Endodermal cell (in vitro differentiated cells): ENCODE measurements around the gene FANCE. TPM values are rescaled to one million over a fixed set of nuclear protein-coding genes. Genes with fewer than 3 reads are reported as not detected.

Source experiments
- DNase-seq: peaks from one replicate; pipeline ENCODE4 v3.0.0-alpha.2; 2017
- H3K27ac ChIP-seq: 2 replicates; pipeline ENCODE4 v1.5.1; 2013; ENCODE audit warnings: mild to moderate bottlenecking, low read depth, low read length, moderate library complexity
- H3K27me3 ChIP-seq: 2 replicates; pipeline ENCODE4 v1.6.1; 2013; ENCODE audit warnings: mild to moderate bottlenecking, low read length, moderate library complexity; ENCODE audit not compliant: insufficient read depth, control insufficient read depth, poor library complexity, severe bottlenecking
- H3K36me3 ChIP-seq: 2 replicates; pipeline ENCODE4 v1.7.0; 2013; ENCODE audit warnings: mild to moderate bottlenecking, low read length, moderate library complexity; ENCODE audit not compliant: control insufficient read depth, insufficient read depth
- H3K4me1 ChIP-seq: one replicate; pipeline ENCODE4 v1.7.0; 2013; ENCODE audit warnings: low read length; ENCODE audit not compliant: control insufficient read depth, insufficient read depth
- H3K4me3 ChIP-seq: 2 replicates; pipeline ENCODE4 v1.5.1; 2013; ENCODE audit warnings: mild to moderate bottlenecking, low read length, moderate library complexity
- H3K9ac ChIP-seq: 2 replicates; pipeline ENCODE4 v1.6.1; 2013; ENCODE audit warnings: mild to moderate bottlenecking, low read length, moderate library complexity; ENCODE audit not compliant: poor library complexity, severe bottlenecking; ENCODE audit errors: extremely low read depth
- H3K9me3 ChIP-seq: 2 replicates; pipeline ENCODE4 v1.6.1; 2013; ENCODE audit warnings: mild to moderate bottlenecking, low read length, moderate library complexity; ENCODE audit not compliant: control insufficient read depth
- H3K27ac Mint-ChIP-seq: 2 replicates; pipeline ENCODE4 v1.8.0; 2020; ENCODE audit warnings: mixed read lengths
- H3K27me3 Mint-ChIP-seq: 2 replicates; pipeline ENCODE4 v1.8.0; 2021; ENCODE audit warnings: mild to moderate bottlenecking, mixed read lengths; ENCODE audit not compliant: insufficient read depth
- H3K36me3 Mint-ChIP-seq: 2 replicates; pipeline ENCODE4 v1.8.0; 2020; ENCODE audit warnings: low read depth, mixed read lengths
- H3K4me1 Mint-ChIP-seq: 2 replicates; pipeline ENCODE4 v1.8.0; 2020; ENCODE audit warnings: mixed read lengths
- H3K4me3 Mint-ChIP-seq: 2 replicates; pipeline ENCODE4 v1.8.0; 2020; ENCODE audit warnings: mild to moderate bottlenecking, moderate library complexity, mixed read lengths
- H3K9me3 Mint-ChIP-seq: 2 replicates; pipeline ENCODE4 v1.8.0; 2020; ENCODE audit warnings: mild to moderate bottlenecking, mixed read lengths
- WGBS, 2 experiments: methylation state at CpG; one replicate each; pipeline versions ENCODE4 v1.1.5 to v1.1.7; 2013; ENCODE audit warnings: missing lambda C conversion rate in 2 of 2, mixed read lengths in 1 of 2; ENCODE audit not compliant: insufficient coverage in 1 of 2, insufficient read length in 1 of 2; 5-methylcytosine and 5-hydroxymethylcytosine counted together
- total RNA-seq, 2 donors: library from RNA; stranded (reverse); fragmentation: NEBNext Ultra II Directional in 1 of 2; extraction: Animal tissue kit (Norgen Biotek cat#: 25700) in 1 of 2; gene quantifications; 2 replicates in 1 of 2; 3 replicates in 1 of 2; pipeline ENCODE4 v1.2.1, GENCODE V29; 2021
- TF ChIP-seq, protein P1 (sequence below): fragments of 200-600 bp; sonication (generic); conservative IDR thresholded peaks from 2 replicates; pipeline ENCODE4 v1.5.0; 2021; ENCODE audit warnings: antibody characterized with exemption, mild to moderate bottlenecking

The FANCE gene
- total RNA-seq, 2 donors from 2014 or later, result 13.5 to 16.4 TPM

- peaks cover 18% of the 10 kb centered on the region for H3K4me1 Mint-ChIP-seq
These were observed 21.1 kb downstream of the FANCE start for GRCh38 chr6:35473075-35473849.

GRCh38 chr6:35473850-35474130, 21.7 kb downstream of the FANCE start:
- Mint-ChIP-seq H3K9me3 (no peaks in the 10 kb centered on the region), H3K4me3 (no peak overlapping the region), H3K4me1 (peaks cover 18% of the 10 kb centered on the region), H3K36me3 (peaks cover 57% of the 10 kb centered on the region), H3K27me3 (no peaks in the 10 kb centered on the region), H3K27ac (peak overlapping the region; percentile 78)
- peaks cover 3% of the 10 kb centered on the region for H3K4me1 ChIP-seq
- no peaks in the 10 kb centered on the region for H3K27me3 ChIP-seq
- H3K27ac ChIP-seq, result no peak overlapping the region
- no peak overlapping the region for H3K4me3 ChIP-seq
- H3K9ac ChIP-seq, result no peak overlapping the region
- TF ChIP-seq, protein P1, sequence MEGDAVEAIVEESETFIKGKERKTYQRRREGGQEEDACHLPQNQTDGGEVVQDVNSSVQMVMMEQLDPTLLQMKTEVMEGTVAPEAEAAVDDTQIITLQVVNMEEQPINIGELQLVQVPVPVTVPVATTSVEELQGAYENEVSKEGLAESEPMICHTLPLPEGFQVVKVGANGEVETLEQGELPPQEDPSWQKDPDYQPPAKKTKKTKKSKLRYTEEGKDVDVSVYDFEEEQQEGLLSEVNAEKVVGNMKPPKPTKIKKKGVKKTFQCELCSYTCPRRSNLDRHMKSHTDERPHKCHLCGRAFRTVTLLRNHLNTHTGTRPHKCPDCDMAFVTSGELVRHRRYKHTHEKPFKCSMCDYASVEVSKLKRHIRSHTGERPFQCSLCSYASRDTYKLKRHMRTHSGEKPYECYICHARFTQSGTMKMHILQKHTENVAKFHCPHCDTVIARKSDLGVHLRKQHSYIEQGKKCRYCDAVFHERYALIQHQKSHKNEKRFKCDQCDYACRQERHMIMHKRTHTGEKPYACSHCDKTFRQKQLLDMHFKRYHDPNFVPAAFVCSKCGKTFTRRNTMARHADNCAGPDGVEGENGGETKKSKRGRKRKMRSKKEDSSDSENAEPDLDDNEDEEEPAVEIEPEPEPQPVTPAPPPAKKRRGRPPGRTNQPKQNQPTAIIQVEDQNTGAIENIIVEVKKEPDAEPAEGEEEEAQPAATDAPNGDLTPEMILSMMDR, result no peak
- no peak for DNase-seq
- no peaks in the 10 kb centered on the region for H3K9me3 ChIP-seq
- H3K36me3 ChIP-seq, result peaks cover 53% of the 10 kb centered on the region

More at GRCh38 chr6:35473075-35473849, 21.1 kb downstream of the FANCE start:
- TF ChIP-seq, protein P1, result no peak
- peak; percentile 67 for DNase-seq
- Histone ChIP-seq H3K27me3 (no peaks in the 10 kb centered on the region), H3K36me3 (peaks cover 51% of the 10 kb centered on the region), H3K4me1 (peaks cover 3% of the 10 kb centered on the region), H3K4me3 (no peak overlapping the region), H3K27ac (no peak overlapping the region), H3K9ac (no peak overlapping the region), H3K9me3 (no peaks in the 10 kb centered on the region)
- no peaks in the 10 kb centered on the region for H3K27me3 Mint-ChIP-seq
- peak overlapping the region; percentile 78 for H3K27ac Mint-ChIP-seq
- H3K4me3 Mint-ChIP-seq, result no peak overlapping the region
- 92 to 95% methylated on average over 7 to 9 of the region's 9 CpGs for WGBS, 2 experiments
- peaks cover 55% of the 10 kb centered on the region for H3K36me3 Mint-ChIP-seq
- H3K9me3 Mint-ChIP-seq, result no peaks in the 10 kb centered on the region

- no peaks in the 10 kb centered on the region for H3K27me3 ChIP-seq
- Mint-ChIP-seq H3K27me3 (no peaks in the 10 kb centered on the region), H3K4me3 (no peak overlapping the region), H3K9me3 (no peaks in the 10 kb centered on the region), H3K27ac (peak overlapping the region; percentile 58), H3K4me1 (peaks cover 18% of the 10 kb centered on the region), H3K36me3 (peaks cover 53% of the 10 kb centered on the region)
- H3K27ac ChIP-seq, result peak overlapping the region; percentile 32
- H3K4me1 ChIP-seq, result peaks cover 3% of the 10 kb centered on the region
- peaks cover 51% of the 10 kb centered on the region for H3K36me3 ChIP-seq
- H3K4me3 ChIP-seq, result no peak overlapping the region
- H3K9me3 ChIP-seq, result no peaks in the 10 kb centered on the region
- 81 to 92% methylated on average over 4 to 13 of the region's 14 CpGs for WGBS, 2 experiments
- peak; percentile 75 for DNase-seq
- TF ChIP-seq, protein P1, result no peak
- no peak overlapping the region for H3K9ac ChIP-seq
These were observed 22.2 kb downstream of the FANCE start for GRCh38 chr6:35474131-35474941.
